GM12878 (cell line): ENCODE results near the gene ERI2. TPM values are rescaled to one million over a fixed set of nuclear protein-coding genes. Genes with fewer than 3 reads are reported as not detected.

Source experiments
- ATAC-seq: fragments of 200-7000 bp; cut with Tn5 transposase; 3 replicates; pipeline ENCODE4 v1.9.1; 2020; ENCODE audit warnings: mild to moderate bottlenecking, moderate library complexity
- BruUV-seq: library from RNA; stranded (reverse); fragments of 400-500 nt; replicated peaks from 2 replicates; lab custom pipeline; 2021; lab: Mats Ljungman, UMichigan
- CTCF ChIA-PET: fragments of 300-600 bp; sonication (Branson Sonifier 250); formaldehyde crosslinking; extraction: SDS; loops from one replicate; lab custom pipeline; 2021; ENCODE audit warnings: inconsistent platforms; lab: Yijun Ruan, JAX
- POLR2A ChIA-PET: fragments of 350-600 bp; formaldehyde crosslinking; extraction: SDS; loops from one replicate; lab custom pipeline; 2021; ENCODE audit warnings: inconsistent platforms; lab: Charles Lee
- RAD21 ChIA-PET: fragments of 300-600 bp; sonication (Branson Sonifier 250); formaldehyde crosslinking; loops from one replicate; lab custom pipeline; 2023; ENCODE audit warnings: antibody characterized with exemption; ENCODE audit not compliant: unreplicated experiment; lab: Charles Lee
- SMC1A ChIA-PET: fragments of 300-600 bp; sonication (Branson Sonifier 250); formaldehyde crosslinking; loops from one replicate; lab custom pipeline; 2023; ENCODE audit not compliant: unreplicated experiment, uncharacterized antibody; lab: Charles Lee
- DNase-seq: peaks from one replicate; pipeline ENCODE4 v3.0.0-alpha.2; 2011; ENCODE audit warnings: low read depth, low spot score
- FAIRE-seq: peaks from 3 replicates; lab custom pipeline; 2011; peaks lifted over from hg19 to GRCh38; lab: Jason Lieb, UNC
- H2AFZ ChIP-seq: 2 replicates; pipeline ENCODE4 v1.6.0; 2011; ENCODE audit warnings: low read depth, low read length, control low read depth; ENCODE audit not compliant: control insufficient read depth
- H3K27ac ChIP-seq: 2 replicates; pipeline ENCODE4 v1.5.1; 2011; ENCODE audit warnings: control low read depth; ENCODE audit not compliant: control insufficient read depth, insufficient read depth
- H3K27me3 ChIP-seq, 2 experiments: replicated peaks in 1 of 2; 2 replicates each; pipeline versions ENCODE4 v1.6.0 to v1.6.1; 2011; ENCODE audit warnings: low read length in 1 of 2; ENCODE audit not compliant: control insufficient read depth in 2 of 2, insufficient read depth in 2 of 2
- H3K36me3 ChIP-seq, 2 experiments: 2 replicates each; pipeline ENCODE4 v1.5.1; 2011; ENCODE audit warnings: low read length in 1 of 2; ENCODE audit not compliant: control insufficient read depth in 2 of 2, insufficient read depth in 2 of 2
- H3K4me1 ChIP-seq: 2 replicates; pipeline ENCODE4 v1.6.1; 2011; ENCODE audit warnings: mild to moderate bottlenecking, low read length, moderate library complexity, mixed read lengths; ENCODE audit not compliant: control insufficient read depth, insufficient read depth
- H3K4me2 ChIP-seq: 2 replicates; pipeline ENCODE4 v1.6.0; 2011; ENCODE audit warnings: control low read depth; ENCODE audit not compliant: control insufficient read depth, insufficient read depth
- H3K4me3 ChIP-seq: fragments of 200-600 bp; sonication (generic); 2 replicates; pipeline ENCODE4 v1.5.1; 2016
- H3K79me2 ChIP-seq: 2 replicates; pipeline ENCODE4 v1.6.0; 2011; ENCODE audit warnings: low read length; ENCODE audit not compliant: control insufficient read depth, insufficient read depth
- H3K9ac ChIP-seq: 2 replicates; pipeline ENCODE4 v1.8.0; 2011; ENCODE audit warnings: low read length, control low read depth, mixed read lengths; ENCODE audit not compliant: control insufficient read depth, insufficient read depth
- H3K9me3 ChIP-seq: replicated peaks from 3 replicates; pipeline ENCODE4 v1.5.1; 2011; ENCODE audit warnings: mild to moderate bottlenecking, low read length; ENCODE audit not compliant: control insufficient read depth, insufficient read depth
- H4K20me1 ChIP-seq: 2 replicates; pipeline ENCODE4 v1.6.0; 2011; ENCODE audit not compliant: control insufficient read depth, insufficient read depth
- CBX5 ChIP-seq: sonication (generic); IDR thresholded peaks from 2 replicates; pipeline ENCODE4 v1.6.1; 2016; ENCODE audit warnings: low read depth, moderate library complexity, mild to moderate bottlenecking, inconsistent platforms
- CUX1 ChIP-seq: IDR thresholded peaks from 2 replicates; pipeline ENCODE4 v1.6.1; 2012; ENCODE audit warnings: improper control_type of control experiment, low read depth, low read length; ENCODE audit not compliant: insufficient replicate concordance
- JUNB ChIP-seq: IDR thresholded peaks from 2 replicates; pipeline ENCODE4 v1.6.1; 2016; ENCODE audit warnings: antibody characterized with exemption, mild to moderate bottlenecking
- RCOR1 ChIP-seq: conservative IDR thresholded peaks from 2 replicates; pipeline ENCODE4 v1.6.1; 2012; ENCODE audit warnings: low read depth, low read length, improper control_type of control experiment
- WGBS: methylation state at CpG from one replicate; pipeline ENCODE4 v1.1.6; 2016; ENCODE audit warnings: low lambda C conversion rate; ENCODE audit not compliant: insufficient replicate concordance, insufficient coverage; ENCODE audit errors: missing lambda C conversion rate; 5-methylcytosine and 5-hydroxymethylcytosine counted together
- in situ Hi-C: fragments of 300-500 bp; cut with MboI; formaldehyde crosslinking; loops from 9 replicates; pipeline ENCODE4 v1.14.3; 2018; ENCODE audit warnings: mixed read lengths
- intact Hi-C: fragments of 100-400 bp; cut with micrococcal nuclease; formaldehyde crosslinking; loops from one replicate; pipeline ENCODE4 v1.14.2; 2022; ENCODE audit not compliant: unreplicated experiment
- polyA plus RNA-seq, 11 experiments: library from polyadenylated mRNA; depleted of rRNA in 4 of 11; unstranded in 6 of 11; stranded (reverse) in 5 of 11; fragments of >200 nt; fragmentation: Nextera tagmentation in 4 of 11; fragmentation: Illumina TruSeq in 1 of 11; extraction: Ambion mirVana in 4 of 11; extraction: Trizol in 1 of 11; gene quantifications; 1 replicate in 1 of 11; 2 replicates in 10 of 11; pipeline versions ENCODE4 v1.2.1 to v1.2.3, GENCODE V29; 2011 to 2016; ENCODE audit warnings: inconsistent platforms in 2 of 11, missing spikeins in 2 of 11, low read depth in 1 of 11
- total RNA-seq, 4 experiments: library from RNA; depleted of rRNA in 3 of 4; stranded (reverse); fragments of >200 nt in 3 of 4; fragmentation: Illumina TruSeq in 1 of 4; extraction: Trizol in 1 of 4; gene quantifications; 2 replicates each; pipeline versions ENCODE4 v1.2.1 to v1.2.3, GENCODE V29; 2013 to 2021

The ERI2 gene
- total and polyA plus RNA-seq, 10 of the 15 experiments (the other 5 are each of a cell fraction or from before 2014, with no cell fraction given) = 7.7 to 35.5 (median 19.2) TPM

- 53% methylated on average over 4 of the region's 4 CpGs for WGBS
Measured at GRCh38 chr16:20747030-20747816, 59.0 kb downstream of the ERI2 start.

More at GRCh38 chr16:20747030-20747816, 59.0 kb downstream of the ERI2 start:
- RAD21 ChIA-PET = interaction anchor here (0.6 kb wide), 1 partner anchor 12 kb away, joined by 3 read pairs; no protein-coding TSS in a partner anchor
- POLR2A ChIA-PET = no interaction called here
- FAIRE-seq (no peak), ATAC-seq (peak; percentile 81), DNase-seq (no peak)
- H3K27ac ChIP-seq = no peak overlapping the region
- in situ Hi-C loops (no loop called here), intact Hi-C loops (no loop called here)
- no peaks in the 10 kb centered on the region for H3K79me2 ChIP-seq
- H3K4me1 ChIP-seq = no peaks in the 10 kb centered on the region
- no peaks in the 10 kb centered on the region for H4K20me1 ChIP-seq
- H3K4me3 ChIP-seq = no peak overlapping the region
- BruUV-seq = no TSS peak
- CTCF ChIA-PET = no interaction called here
- no peak overlapping the region for H2AFZ ChIP-seq
- no peak overlapping the region for H3K9ac ChIP-seq
- no peak for TF ChIP-seq RCOR1
- 0 out of 2 replicates have a peak, but pooled peaks have one; percentile 40 for TF ChIP-seq CBX5
- TF ChIP-seq JUNB = no peak
- no peak for TF ChIP-seq CUX1
- H3K27me3 ChIP-seq = no peaks in the 10 kb centered on the region
- no peaks in the 10 kb centered on the region for H3K36me3 ChIP-seq
- no peak overlapping the region for H3K4me2 ChIP-seq
- no peaks in the 10 kb centered on the region; the same call in 1 of the 3 replicates for H3K9me3 ChIP-seq
- SMC1A ChIA-PET = no interaction called here
